Neural progenitor cell (in vitro differentiated cells): ENCODE results near the gene EPSTI1.

Source experiments
- EZH2 ChIP-seq: fragments of 200-600 bp; sonication (generic); IDR thresholded peaks from 2 replicates; pipeline ENCODE4 v1.6.1; 2017; ENCODE audit warnings: antibody characterized with exemption, mild to moderate bottlenecking, moderate library complexity
- TF ChIP-seq, protein P1 (sequence below): fragments of 200-600 bp; sonication (generic); IDR thresholded peaks from 2 replicates; pipeline ENCODE4 v1.5.1; 2017; ENCODE audit warnings: antibody characterized with exemption, mild to moderate bottlenecking

DNA sequence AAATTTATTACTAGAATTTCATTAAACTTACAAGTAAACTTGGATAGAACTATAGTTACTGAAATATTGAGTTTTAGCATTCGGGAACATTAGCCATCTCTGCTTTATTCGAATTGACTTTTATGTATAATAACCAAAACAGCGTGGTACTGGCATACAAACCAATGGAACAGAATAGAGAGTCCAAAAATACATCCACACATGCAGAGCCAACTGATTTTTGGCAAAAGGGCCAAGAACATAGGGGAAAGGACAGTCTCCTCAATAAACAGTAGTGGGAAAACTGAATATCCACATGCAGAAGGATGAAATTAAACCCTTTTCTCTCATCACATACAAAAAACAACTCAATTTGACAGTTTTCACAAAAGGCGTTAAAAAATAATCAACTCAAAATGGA is 84.3 kb downstream of the EPSTI1 start:
- TF ChIP-seq, protein P1, sequence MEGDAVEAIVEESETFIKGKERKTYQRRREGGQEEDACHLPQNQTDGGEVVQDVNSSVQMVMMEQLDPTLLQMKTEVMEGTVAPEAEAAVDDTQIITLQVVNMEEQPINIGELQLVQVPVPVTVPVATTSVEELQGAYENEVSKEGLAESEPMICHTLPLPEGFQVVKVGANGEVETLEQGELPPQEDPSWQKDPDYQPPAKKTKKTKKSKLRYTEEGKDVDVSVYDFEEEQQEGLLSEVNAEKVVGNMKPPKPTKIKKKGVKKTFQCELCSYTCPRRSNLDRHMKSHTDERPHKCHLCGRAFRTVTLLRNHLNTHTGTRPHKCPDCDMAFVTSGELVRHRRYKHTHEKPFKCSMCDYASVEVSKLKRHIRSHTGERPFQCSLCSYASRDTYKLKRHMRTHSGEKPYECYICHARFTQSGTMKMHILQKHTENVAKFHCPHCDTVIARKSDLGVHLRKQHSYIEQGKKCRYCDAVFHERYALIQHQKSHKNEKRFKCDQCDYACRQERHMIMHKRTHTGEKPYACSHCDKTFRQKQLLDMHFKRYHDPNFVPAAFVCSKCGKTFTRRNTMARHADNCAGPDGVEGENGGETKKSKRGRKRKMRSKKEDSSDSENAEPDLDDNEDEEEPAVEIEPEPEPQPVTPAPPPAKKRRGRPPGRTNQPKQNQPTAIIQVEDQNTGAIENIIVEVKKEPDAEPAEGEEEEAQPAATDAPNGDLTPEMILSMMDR, result no peak
- TF ChIP-seq EZH2, result no peak
